Hematopoietic multipotent progenitor cell treated with erythropoietin and hydrocortisone succinate and interleukin-3 and kit ligand, for 4 days (in vitro differentiated cells): ENCODE data around the gene IFT43.

Experiments
- DNase-seq: peaks from one replicate; pipeline ENCODE4 v3.0.0-alpha.2; 2015

IFT43 gene

GRCh38 chr14:76115010-76115422 lies 129.5 kb downstream of the IFT43 start:
- peak; percentile 35 for DNase-seq

GRCh38 chr14:76117789-76118484 lies 132.4 kb downstream of the IFT43 start:
- no peak for DNase-seq

GRCh38 chr14:76118594-76118993 lies 133.0 kb downstream of the IFT43 start:
- no peak for DNase-seq

GRCh38 chr14:76121089-76121748 lies 135.7 kb downstream of the IFT43 start:
- no peak for DNase-seq

DNA sequence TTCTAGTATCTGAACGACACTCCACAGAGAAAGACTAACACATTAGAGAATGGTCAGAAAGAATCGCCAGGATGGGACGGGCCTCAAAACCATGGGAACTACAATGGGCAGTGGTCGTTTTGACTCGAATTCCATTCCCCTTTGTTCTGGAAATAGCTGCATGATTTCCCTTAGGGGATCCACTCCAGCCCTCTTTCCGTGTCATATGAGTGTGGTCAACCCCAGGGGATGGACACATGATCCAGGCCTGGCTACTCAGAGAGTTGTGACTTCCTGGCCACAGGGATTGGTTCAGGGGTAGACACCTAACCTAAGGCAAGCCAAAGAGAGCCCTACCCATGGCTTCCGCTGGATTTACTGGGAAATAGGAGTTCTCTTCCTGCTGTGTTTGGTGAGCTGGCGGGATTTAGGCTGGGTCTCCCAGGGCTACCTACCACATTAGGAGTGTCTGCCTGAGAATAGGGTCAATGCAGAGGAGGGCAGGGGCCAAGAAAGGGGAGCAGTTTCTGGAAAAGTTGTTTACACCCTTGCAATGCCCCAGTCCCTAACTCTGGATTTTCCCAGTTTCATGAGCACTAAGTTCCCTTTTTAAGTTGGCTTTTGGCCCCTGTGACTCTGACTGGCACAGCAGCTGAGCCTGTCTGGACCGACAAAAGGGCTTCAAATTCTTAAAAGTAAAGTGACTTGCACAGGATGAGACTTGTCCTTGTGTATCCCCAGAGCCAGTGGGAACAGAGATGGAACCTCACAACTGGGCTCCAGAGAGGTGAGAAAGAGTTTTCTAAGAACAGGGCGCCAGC lies 138.1 kb downstream of the IFT43 start:
- no peak for DNase-seq

GRCh38 chr14:76125511-76125910 lies 139.9 kb downstream of the IFT43 start:
- DNase-seq: no peak

DNA sequence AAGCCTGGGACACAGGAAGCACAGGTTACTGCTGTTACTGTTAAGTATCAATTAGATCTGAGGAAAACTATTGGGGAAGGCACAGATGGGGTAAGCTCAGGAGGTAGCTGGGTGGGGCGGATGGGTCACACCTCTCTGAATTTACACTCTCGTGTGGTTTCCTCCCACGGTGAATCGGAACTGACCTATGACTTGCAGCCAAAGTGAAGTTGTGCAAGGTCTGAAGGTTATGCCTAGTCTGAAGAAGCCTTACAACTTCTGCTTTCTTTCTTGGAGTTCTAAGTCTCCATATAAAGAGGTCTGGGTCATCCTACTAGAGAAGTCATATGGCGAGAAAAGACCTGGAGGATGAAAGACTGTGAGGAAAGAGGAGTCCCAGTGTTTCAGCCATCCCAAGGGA lies 140.5 kb downstream of the IFT43 start:
- no peak for DNase-seq

- no peak for DNase-seq
Observed at GRCh38 chr14:76129851-76130576, 144.5 kb downstream of the IFT43 start.

- no peak for DNase-seq
Observed at GRCh38 chr14:76131071-76131965, 145.8 kb downstream of the IFT43 start.

GRCh38 chr14:76133103-76133502 lies 147.5 kb downstream of the IFT43 start:
- DNase-seq: peak; percentile 70
